ENCODE results near the gene SYVN1.
"Not testable (repeated sequence)": the region's sequence is repeated elsewhere in the genome, so short reads cannot be mapped to it uniquely, and the experiment has no call there.

The SYVN1 gene

GRCh38 chr11:65151331-65151899, 17.1 kb upstream of the SYVN1 start:
- in situ Hi-C loops (cut with MboI; ENCODE audit: low sequenced_read_pairs), result no loop called here

- in situ Hi-C loops (cut with MboI; ENCODE audit: low sequenced_read_pairs), result no loop called here
Measured at GRCh38 chr11:65150509-65151299, 16.4 kb upstream of the SYVN1 start.

GRCh38 chr11:65150131-65150508, 15.8 kb upstream of the SYVN1 start:
- in situ Hi-C loops (cut with MboI; ENCODE audit: low sequenced_read_pairs), result not testable (repeated sequence)

- in situ Hi-C loops (cut with MboI; ENCODE audit: low sequenced_read_pairs), result no loop called here
Measured at GRCh38 chr11:65148657-65149056, 14.3 kb upstream of the SYVN1 start.

- in situ Hi-C loops (cut with MboI; ENCODE audit: low sequenced_read_pairs), result no loop called here
Measured at GRCh38 chr11:65147352-65148075, 13.2 kb upstream of the SYVN1 start.

- in situ Hi-C loops (cut with MboI; ENCODE audit: low sequenced_read_pairs), result no loop called here
Measured at GRCh38 chr11:65141896-65142494, 7.7 kb upstream of the SYVN1 start.

GRCh38 chr11:65136515-65137096, 2.3 kb upstream of the SYVN1 start:
- in situ Hi-C loops (cut with MboI; ENCODE audit: low sequenced_read_pairs), result no loop called here

GRCh38 chr11:65135633-65136145, 1.4 kb upstream of the SYVN1 start:
- in situ Hi-C loops (cut with MboI; ENCODE audit: low sequenced_read_pairs), result no loop called here

- in situ Hi-C loops (cut with MboI; ENCODE audit: low sequenced_read_pairs), result no loop called here
Measured at GRCh38 chr11:65134952-65135632, 773 bp upstream of the SYVN1 start.

GRCh38 chr11:65133724-65134123, 595 bp downstream of the SYVN1 start:
- in situ Hi-C loops (cut with MboI; ENCODE audit: low sequenced_read_pairs), result no loop called here

- in situ Hi-C loops (cut with MboI; ENCODE audit: low sequenced_read_pairs), result no loop called here
Measured at GRCh38 chr11:65132988-65133700, 1.2 kb downstream of the SYVN1 start.

GRCh38 chr11:65132238-65132987, 1.9 kb downstream of the SYVN1 start:
- in situ Hi-C loops (cut with MboI; ENCODE audit: low sequenced_read_pairs), result no loop called here

- in situ Hi-C loops (cut with MboI; ENCODE audit: low sequenced_read_pairs), result no loop called here
Measured at GRCh38 chr11:65131895-65132237, 2.5 kb downstream of the SYVN1 start.

- in situ Hi-C loops (cut with MboI; ENCODE audit: low sequenced_read_pairs), result no loop called here
Measured at GRCh38 chr11:65131417-65131776, 2.9 kb downstream of the SYVN1 start.

GRCh38 chr11:65130631-65131416, 3.5 kb downstream of the SYVN1 start:
- in situ Hi-C loops (cut with MboI; ENCODE audit: low sequenced_read_pairs), result no loop called here

GRCh38 chr11:65129649-65130441, 4.5 kb downstream of the SYVN1 start:
- in situ Hi-C loops (cut with MboI; ENCODE audit: low sequenced_read_pairs), result no loop called here

- in situ Hi-C loops (cut with MboI; ENCODE audit: low sequenced_read_pairs), result no loop called here
Measured at GRCh38 chr11:65128182-65129145, 5.9 kb downstream of the SYVN1 start.

Data from HL-60/S4 treated with retinoic acid at 250 ng/mL for 4 days and 3 days (cell line).